Frontal cortex (tissue), 4 donors: ENCODE measurements around the gene ZNF107. TPM values are rescaled to one million over a fixed set of nuclear protein-coding genes. Genes with fewer than 3 reads are reported as not detected.
"Not testable (repeated sequence)": the region's sequence is repeated elsewhere in the genome, so short reads cannot be mapped to it uniquely, and the experiment has no call there.

Source experiments
- DNase-seq, 2 donors: peaks; one replicate each; pipeline ENCODE4 v3.0.0; 2012; ENCODE audit warnings: low spot score in 2 of 2
- FAIRE-seq: peaks from 2 replicates; lab custom pipeline; 2012; peaks lifted over from hg19 to GRCh38; lab: Jason Lieb, UNC
- small RNA-seq: library from RNA; depleted of rRNA; stranded (forward); fragments of <200 nt; gene quantifications from one replicate; pipeline ENCODE3, GENCODE V24; 2014
- total RNA-seq: library from RNA; depleted of rRNA; stranded (reverse); fragments of >200 nt; gene quantifications from one replicate; pipeline ENCODE4 v1.2.3, GENCODE V29; 2014
- donor health status: control.
- donor health status: control.
- donor health status: control.

Gene ZNF107
- total RNA-seq, 1 donor from 2014 or later, result 11.0 TPM

DNA sequence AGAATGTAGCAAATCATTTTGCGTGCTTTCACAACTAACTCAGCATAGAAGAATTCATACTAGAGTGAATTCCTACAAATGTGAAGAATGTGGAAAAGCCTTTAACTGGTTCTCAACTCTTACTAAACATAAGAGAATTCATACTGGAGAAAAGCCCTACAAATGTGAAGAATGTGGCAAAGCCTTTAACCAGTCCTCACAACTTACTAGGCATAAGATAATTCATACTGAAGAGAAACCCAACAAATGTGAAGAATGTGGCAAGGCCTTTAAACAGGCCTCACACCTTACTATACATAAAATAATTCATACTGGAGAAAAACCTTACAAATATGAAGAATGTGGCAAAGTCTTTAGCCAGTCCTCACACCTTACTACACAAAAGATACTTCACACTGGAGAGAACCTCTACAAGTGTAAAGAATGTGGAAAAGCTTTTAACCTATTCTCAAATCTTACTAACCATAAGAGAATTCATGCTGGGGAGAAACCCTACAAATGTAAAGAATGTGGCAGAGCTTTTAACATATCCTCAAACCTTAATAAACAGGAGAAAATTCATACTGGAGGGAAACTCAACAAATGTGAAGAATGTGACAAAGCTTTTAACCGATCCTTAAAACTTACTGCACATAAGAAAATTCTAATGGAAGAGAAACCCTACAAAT is 40.8 kb downstream of the ZNF107 start:
- FAIRE-seq, result no peak
- DNase-seq, result no peak

DNA sequence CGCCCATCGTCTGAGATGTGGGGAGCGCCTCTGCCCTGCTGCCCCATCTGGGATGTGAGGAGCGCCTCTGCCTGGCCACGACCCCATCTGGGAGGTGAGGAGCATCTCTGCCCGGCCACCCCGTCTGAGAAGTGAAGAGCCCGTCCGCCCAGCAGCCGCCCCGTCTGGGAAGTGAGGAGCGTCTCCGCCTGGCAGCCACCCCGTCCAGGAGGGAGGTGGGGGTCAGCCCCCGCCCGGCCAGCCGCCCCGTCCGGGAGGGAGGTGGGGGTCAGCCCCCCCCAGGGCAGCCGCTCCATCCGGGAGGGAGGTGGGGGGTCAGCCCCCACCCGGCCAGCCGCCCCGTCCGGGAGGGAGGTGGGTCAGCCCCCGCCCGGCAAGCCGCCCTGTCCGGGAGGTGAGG is 52.0 kb downstream of the ZNF107 start:
- FAIRE-seq, DNase-seq: not testable (repeated sequence)

DNA sequence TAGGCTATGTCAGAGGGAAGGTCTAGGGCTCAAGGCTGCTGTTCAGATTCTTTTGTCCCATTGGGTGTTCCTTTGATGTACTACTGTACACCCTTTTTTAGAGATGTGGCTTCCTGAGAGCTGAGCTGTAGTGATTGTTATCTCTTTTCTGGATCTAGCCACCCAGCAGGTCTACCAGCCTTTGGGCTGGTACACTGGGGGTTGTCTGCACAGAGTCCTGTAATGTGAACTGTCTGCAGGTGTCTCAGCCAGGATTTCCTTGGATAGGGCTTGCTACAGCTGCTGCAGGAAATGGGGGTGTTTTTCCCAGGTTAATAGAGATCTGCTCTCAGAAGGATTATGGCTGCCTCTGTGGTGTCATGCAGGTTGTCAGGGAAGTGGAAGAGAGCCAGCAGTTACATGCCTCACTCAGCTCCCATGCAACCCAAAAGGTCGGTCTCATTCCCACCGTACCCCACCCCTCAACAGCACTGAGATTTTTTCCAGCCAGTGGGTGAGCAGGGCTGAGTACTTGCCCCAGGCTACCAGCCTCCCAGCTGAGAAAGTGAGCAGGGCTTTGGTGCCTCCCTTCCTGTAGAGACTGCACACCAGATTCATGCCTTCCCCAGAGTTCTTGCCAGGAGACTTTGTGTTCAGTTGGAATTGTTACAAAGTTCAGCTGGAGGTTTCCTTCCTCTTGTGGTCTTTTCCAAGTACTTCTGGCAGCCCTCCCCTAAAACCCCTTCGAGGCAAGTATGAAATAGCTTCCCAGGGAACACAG is 63.3 kb downstream of the ZNF107 start:
- DNase-seq (no peak), FAIRE-seq (no peak)

DNA sequence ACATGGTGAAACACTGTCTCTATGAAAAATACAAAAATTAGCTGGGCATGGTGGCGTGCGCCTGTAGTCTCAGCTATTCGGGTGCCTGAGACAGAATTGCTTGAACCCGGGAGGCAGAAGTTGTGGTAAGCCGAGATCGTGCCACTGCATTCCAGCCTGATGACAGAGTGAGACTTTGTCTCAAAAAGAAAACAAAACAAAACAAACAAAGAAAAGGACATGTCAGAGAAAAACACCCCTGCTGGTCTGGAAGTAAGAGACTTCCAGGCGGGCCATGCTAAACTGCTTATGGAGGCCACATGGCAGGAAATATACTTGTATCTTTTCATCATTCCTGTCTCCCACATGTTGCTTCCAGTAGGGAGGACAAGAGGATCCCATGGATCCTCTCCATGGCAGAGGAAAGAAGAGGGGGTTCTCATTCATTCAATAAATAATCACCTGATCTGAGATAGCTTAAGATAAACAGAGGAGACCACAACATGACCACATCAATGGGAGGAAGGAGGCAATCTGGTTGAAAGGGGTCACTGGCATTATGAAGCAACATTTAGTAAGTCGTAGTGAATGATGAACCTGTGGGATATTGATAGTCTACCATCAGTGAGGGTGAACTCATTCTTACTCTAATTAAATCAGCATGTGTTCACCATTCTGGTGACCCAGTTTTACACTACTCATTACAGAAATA is 67.8 kb downstream of the ZNF107 start:
- no peak for FAIRE-seq
- DNase-seq, result no peak

DNA sequence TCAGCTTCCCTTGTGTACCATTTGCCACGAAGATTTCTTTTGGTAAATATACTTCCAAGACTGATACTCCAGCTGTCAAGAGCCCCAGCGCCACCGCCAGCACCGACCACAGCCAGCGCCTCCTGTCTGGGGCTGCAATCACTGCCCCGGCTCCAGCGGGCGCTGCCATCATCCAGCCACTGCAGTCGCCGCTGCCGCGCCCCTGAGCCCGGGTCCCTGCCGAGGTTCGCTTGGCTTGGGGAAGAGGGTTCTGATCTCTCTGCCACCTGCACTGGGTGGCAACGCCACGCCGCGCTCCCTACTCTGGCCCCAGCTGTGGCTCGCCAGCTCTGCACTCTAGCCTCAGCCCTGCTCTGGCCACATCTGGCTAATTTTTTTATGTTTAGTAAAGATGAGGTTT is 70.6 kb downstream of the ZNF107 start:
- DNase-seq (no peak), FAIRE-seq (no peak)

DNA sequence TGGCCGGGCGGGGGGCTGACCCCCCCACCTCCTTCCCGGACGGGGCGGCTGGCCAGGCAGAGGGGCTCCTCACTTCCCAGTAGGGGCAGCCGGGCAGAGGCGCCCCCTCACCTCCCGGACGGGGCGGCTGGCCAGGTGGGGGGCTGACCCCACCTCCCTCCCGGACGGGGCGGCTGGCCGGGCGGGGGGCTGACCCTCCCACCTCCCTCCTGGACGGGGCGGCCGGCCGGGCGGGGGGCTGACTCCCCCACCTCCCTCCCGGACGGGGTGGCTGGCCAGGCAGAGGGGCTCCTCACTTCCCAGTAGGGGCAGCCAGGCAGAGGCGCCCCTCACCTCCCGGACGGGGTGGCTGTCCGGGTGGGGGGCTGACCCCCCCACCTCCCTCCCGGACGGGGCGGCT is 72.5 kb downstream of the ZNF107 start:
- FAIRE-seq, DNase-seq: not testable (repeated sequence)

DNA sequence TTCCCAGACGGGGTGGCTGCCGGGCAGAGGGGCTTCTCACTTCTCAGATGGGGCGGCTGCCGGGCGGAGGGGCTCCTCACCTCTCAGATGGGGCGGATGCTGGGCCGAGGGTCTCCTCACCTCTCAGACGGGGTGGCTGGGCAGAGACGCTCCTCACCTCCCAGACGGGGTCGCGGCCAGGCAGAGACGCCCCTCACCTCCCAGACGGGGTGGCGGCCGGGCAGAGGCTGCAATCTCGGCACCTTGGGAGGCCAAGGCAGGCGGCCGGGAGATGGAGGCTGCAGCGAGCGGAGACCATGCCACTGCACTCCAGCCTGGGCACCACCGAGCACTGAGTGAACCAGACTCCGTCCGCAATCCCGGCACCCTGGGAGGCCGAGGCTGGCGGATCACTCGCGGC is 73.0 kb downstream of the ZNF107 start:
- FAIRE-seq, DNase-seq: not testable (repeated sequence)

DNA sequence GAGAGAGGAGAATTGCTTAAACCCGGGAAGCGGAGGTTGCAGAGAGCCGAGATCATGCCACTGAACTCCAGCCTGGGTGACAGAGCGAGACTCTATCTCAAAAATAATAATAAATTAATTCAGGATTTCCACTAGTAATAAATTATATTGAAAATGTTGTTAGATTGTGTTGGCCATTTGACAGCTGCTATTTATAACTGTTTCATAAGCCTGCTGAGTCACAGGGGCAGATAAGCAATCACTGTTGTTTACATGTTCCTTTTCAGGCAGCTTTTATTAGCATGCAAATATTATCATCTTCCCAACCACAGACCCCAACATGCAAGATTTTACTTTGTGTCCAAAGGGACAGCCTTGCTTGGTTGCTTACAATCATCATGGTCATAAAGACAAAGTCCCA is 78.7 kb downstream of the ZNF107 start:
- no peak for DNase-seq
- FAIRE-seq, result no peak

DNA sequence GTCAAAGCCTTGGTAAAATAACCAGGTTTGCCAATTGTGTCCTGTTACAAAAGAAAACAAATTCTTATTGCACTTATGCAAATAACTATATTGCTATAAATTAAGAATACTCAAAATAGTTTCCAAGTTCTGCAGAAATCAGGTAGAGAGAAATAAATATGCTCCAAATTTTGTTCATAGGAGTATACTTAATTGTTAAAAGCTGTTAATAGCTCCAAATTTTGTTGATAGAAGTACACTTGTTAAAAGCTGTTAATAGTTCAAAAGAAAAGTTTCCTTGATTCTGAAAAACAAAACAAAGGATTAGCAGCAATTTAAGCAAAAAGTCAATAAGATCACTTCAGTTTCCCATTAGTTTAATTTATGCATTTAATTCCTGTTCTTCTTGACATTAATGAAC is 81.9 kb downstream of the ZNF107 start:
- FAIRE-seq (no peak), DNase-seq (no peak)

DNA sequence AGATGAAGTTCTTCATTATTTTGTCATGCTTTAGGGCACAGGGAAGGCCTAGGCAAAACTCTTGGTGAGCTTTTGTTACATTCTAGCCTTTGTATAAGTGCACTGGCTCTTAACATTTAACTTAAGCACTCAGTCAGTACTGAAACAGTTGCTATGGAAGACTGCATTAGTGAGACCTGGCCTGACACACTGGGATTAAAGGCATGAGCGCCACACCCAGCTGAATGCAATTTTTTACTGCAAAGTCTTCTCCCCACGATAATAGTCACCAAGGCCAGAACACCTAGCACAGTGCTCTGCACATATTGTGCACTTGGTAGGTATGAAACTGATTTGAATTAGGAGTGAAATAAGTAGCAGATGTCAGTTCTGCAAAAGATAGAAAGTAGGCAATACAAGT is 87.1 kb downstream of the ZNF107 start:
- no peak for FAIRE-seq
- no peak for DNase-seq

DNA sequence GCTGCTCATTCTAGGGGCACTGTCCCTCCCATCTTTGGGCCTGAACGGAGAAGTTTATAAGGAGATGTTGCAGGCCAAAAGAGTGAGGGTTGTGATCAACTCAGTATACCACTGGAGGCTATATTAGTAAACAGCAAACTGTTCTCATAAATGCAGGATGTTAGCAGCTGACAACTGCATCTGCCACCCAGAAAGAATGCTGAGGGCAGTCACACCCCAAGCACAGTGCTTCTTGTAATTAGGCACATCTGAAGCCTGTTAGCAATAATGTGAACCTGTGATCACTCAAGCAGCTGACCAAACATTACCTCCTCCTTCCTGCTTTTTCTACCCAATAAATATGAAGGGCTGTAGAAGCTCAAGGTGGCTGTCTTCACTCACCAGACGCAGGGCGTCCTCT is 89.9 kb downstream of the ZNF107 start:
- DNase-seq, result no peak
- no peak for FAIRE-seq

DNA sequence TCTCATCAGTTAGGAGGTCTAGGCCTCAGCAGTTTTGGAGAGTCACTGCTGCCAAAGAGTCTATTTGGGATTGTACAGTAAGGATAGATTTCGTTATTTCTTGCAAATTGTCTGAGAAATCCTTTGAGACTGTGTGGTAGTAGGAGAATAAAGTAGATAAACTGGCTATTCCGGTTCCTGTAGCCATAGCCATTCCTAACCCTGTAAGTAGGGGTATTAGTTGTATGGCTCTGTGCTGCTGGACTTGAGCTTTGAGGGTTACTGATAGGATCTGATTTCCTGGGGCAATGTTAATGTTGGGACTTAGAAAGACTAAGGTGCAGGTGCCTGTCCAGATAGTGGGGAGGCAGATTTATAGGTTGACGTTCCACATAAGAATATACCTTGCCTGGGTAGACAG is 92.2 kb downstream of the ZNF107 start:
- FAIRE-seq, result no peak
- no peak for DNase-seq

Small RNAs within 50 kb of the gene (small RNA-seq; reads per million reads assigned to genes)
- gene MIR6839, result not detected

Other genes with a start within 250 kb of the ZNF107 start
- 59.1 TPM for gene ZNF680, start 103.1 kb upstream of the ZNF107 start, total RNA-seq
- 51.8 TPM for gene ZNF138, start 128.3 kb downstream of the ZNF107 start, total RNA-seq
- 40.8 TPM for gene ZNF273, start 237.1 kb downstream of the ZNF107 start, total RNA-seq